Effector memory CD4-positive, alpha-beta T cell (primary cell): ENCODE measurements around the gene ITGA1.
"Not testable (repeated sequence)": the region's sequence is repeated elsewhere in the genome, so short reads cannot be mapped to it uniquely, and the experiment has no call there.

ENCODE experiments used
- DNase-seq, 3 donors: peaks; one replicate each; pipeline ENCODE4 v3.0.0-alpha.2; 2020
- H3K27ac ChIP-seq: 2 replicates; pipeline ENCODE4 v1.7.0; 2013; ENCODE audit warnings: mild to moderate bottlenecking, low read length, moderate library complexity; ENCODE audit not compliant: insufficient read depth, poor library complexity, severe bottlenecking
- H3K27me3 ChIP-seq: replicated peaks from 2 replicates; pipeline ENCODE4 v1.7.0; 2013; ENCODE audit warnings: mild to moderate bottlenecking, low read length; ENCODE audit not compliant: insufficient read depth, control insufficient read depth, poor library complexity, severe bottlenecking
- H3K36me3 ChIP-seq: 2 replicates; pipeline ENCODE4 v1.7.0; 2013; ENCODE audit warnings: mild to moderate bottlenecking, low read length, moderate library complexity; ENCODE audit not compliant: control insufficient read depth, insufficient read depth
- H3K4me1 ChIP-seq: 2 replicates; pipeline ENCODE4 v1.7.0; 2013; ENCODE audit warnings: low read length, mild to moderate bottlenecking; ENCODE audit not compliant: control insufficient read depth, insufficient read depth, poor library complexity, severe bottlenecking
- H3K4me3 ChIP-seq: 2 replicates; pipeline ENCODE4 v1.7.0; 2013; ENCODE audit warnings: low read length, low read depth, mild to moderate bottlenecking; ENCODE audit not compliant: insufficient read depth, poor library complexity, severe bottlenecking
- H3K9me3 ChIP-seq: 2 replicates; pipeline ENCODE4 v1.7.0; 2013; ENCODE audit warnings: mild to moderate bottlenecking, low read length, moderate library complexity; ENCODE audit not compliant: control insufficient read depth

The ITGA1 gene

GRCh38 chr5:52854301-52854700 lies 66.6 kb downstream of the ITGA1 start:
- no peak for DNase-seq
- Histone ChIP-seq H3K9me3 (no peaks in the 10 kb centered on the region), H3K27me3 (no peaks in the 10 kb centered on the region), H3K36me3 (no peaks in the 10 kb centered on the region), H3K4me3 (no peak overlapping the region), H3K27ac (no peak overlapping the region), H3K4me1 (no peaks in the 10 kb centered on the region)

DNA sequence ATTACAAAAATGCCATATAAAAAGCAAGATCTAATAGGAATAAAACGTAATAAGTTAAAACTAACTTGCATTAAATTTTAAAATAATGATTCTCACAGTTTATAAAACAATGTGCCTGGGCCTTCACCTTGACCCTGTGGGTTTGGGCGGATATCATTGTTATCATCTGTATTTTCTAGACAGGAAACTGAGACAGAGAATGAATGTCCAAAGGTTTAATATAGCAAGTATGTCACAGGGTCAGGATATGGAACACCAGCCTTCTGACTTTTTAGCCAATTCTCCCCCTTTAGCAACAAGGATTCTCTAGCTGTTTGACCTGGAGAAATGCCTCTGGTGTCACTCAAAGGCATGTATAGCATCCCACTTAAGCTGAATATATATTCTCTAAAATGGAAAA lies 67.2 kb downstream of the ITGA1 start:
- H3K9me3 ChIP-seq = no peaks in the 10 kb centered on the region
- no peak for DNase-seq
- no peaks in the 10 kb centered on the region for H3K4me1 ChIP-seq

GRCh38 chr5:52856564-52856963 lies 68.8 kb downstream of the ITGA1 start:
- H3K27ac ChIP-seq = no peak overlapping the region

More for the DNA sequence above, 67.2 kb downstream of the ITGA1 start:
- Histone ChIP-seq H3K4me3 (no peak overlapping the region), H3K27ac (no peak overlapping the region), H3K36me3 (no peaks in the 10 kb centered on the region), H3K27me3 (no peaks in the 10 kb centered on the region)

DNA sequence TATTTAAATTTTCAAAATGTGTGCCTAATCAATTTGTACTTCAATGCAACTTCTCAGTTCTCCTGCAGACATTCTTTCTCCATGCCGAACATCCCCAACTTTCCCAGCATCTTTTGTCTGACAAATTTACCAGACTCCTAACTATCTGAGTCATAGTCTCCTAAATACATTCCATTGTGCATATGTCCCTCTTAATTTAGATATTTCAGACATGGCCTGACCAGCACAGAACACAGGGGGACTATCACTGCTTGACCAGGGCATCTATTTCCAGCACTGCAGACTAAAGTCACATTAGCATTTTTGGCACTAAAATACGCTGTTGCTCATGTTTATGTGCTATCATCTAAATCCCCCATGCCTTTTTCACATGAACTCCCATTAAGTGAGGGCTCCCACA lies 71.9 kb downstream of the ITGA1 start:
- Histone ChIP-seq H3K9me3 (no peaks in the 10 kb centered on the region), H3K4me1 (no peaks in the 10 kb centered on the region), H3K4me3 (no peak overlapping the region), H3K27ac (no peak overlapping the region), H3K27me3 (no peaks in the 10 kb centered on the region), H3K36me3 (no peaks in the 10 kb centered on the region)
- DNase-seq = no peak

More at GRCh38 chr5:52856564-52856963, 68.8 kb downstream of the ITGA1 start:
- no peak for DNase-seq
- no peak overlapping the region for H3K4me3 ChIP-seq
- no peaks in the 10 kb centered on the region for H3K9me3 ChIP-seq
- H3K36me3 ChIP-seq = no peaks in the 10 kb centered on the region
- H3K4me1 ChIP-seq = no peaks in the 10 kb centered on the region
- H3K27me3 ChIP-seq = no peaks in the 10 kb centered on the region

DNA sequence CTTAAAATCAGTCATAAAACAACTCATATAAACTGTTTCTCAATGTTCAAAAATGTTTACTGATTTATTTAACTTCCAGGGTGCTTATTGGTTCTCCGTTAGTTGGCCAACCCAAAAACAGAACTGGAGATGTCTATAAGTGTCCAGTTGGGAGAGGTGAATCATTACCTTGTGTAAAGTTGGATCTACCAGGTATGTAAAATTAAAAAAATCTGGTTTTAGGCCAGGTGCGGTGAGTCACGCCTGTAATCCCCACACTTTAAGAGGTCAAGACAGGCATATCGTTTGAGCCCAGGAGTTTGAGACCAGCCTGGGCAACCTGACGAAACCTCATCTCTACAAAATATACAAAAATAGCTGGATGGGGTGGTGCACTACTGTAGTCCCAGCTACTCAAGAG lies 73.7 kb downstream of the ITGA1 start:
- Histone ChIP-seq H3K4me1 (no peaks in the 10 kb centered on the region), H3K4me3 (no peak overlapping the region), H3K27me3 (no peaks in the 10 kb centered on the region), H3K27ac (no peak overlapping the region), H3K36me3 (no peaks in the 10 kb centered on the region), H3K9me3 (no peaks in the 10 kb centered on the region)
- no peak for DNase-seq

DNA sequence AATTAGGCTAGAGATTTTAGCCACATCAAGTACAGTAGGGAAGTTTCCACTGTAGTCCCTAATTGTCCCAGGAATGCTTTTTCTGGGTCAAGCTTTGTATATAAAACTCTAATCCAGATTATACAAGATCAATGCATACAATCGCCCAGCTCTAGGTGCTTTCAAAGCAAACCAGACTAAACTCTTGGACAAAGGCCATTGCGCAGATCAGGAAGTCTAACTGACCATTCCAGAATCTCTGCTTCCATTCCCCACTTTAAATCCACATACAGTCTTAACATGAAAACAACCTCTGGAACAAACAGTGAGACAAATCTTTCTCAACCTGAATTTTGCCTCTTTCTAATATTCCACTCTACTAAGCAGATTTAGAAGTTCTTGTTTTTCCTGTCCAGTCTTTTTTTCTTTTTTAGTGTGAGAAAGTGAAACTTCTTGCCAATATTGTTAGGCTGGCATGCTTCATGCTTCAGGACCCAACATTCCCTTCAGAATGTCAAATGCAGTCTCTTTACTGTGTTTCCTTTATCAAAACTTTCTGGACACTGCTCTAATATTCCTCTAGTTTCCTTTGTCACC lies 76.1 kb downstream of the ITGA1 start:
- H3K9me3 ChIP-seq = no peaks in the 10 kb centered on the region

GRCh38 chr5:52864371-52864770 lies 76.7 kb downstream of the ITGA1 start:
- Histone ChIP-seq H3K9me3 (no peaks in the 10 kb centered on the region), H3K4me3 (no peak overlapping the region), H3K36me3 (no peaks in the 10 kb centered on the region), H3K4me1 (no peaks in the 10 kb centered on the region), H3K27me3 (no peaks in the 10 kb centered on the region), H3K27ac (no peak overlapping the region)
- no peak for DNase-seq

More for the DNA sequence above, 76.1 kb downstream of the ITGA1 start:
- no peaks in the 10 kb centered on the region for H3K36me3 ChIP-seq
- H3K4me1 ChIP-seq = no peaks in the 10 kb centered on the region
- DNase-seq = no peak
- no peaks in the 10 kb centered on the region for H3K27me3 ChIP-seq
- no peak overlapping the region for H3K4me3 ChIP-seq
- no peak overlapping the region for H3K27ac ChIP-seq

GRCh38 chr5:52864884-52865283 lies 77.2 kb downstream of the ITGA1 start:
- H3K9me3 ChIP-seq = no peaks in the 10 kb centered on the region
- H3K27me3 ChIP-seq = no peaks in the 10 kb centered on the region
- no peak overlapping the region for H3K4me3 ChIP-seq
- no peak for DNase-seq
- H3K27ac ChIP-seq = no peak overlapping the region
- H3K4me1 ChIP-seq = no peaks in the 10 kb centered on the region
- no peaks in the 10 kb centered on the region for H3K36me3 ChIP-seq

DNA sequence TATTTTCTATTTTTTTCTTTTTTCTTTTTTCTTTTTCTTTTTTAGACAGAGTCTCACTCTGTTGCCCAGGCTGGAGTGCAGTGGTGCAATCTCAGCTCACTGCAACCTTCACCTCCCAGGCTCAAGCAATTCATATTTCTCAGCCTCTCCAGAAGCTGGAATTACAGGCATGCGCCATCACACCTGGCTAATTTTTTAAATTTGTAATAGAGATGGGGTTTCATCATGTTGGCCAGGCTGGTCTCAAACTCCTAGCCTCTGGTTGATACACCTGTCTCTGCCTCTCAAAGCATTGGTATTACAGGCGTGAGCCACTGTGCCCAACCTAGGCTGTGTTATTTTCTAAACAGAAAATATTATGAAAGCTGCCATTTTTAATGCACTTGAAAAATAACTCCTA lies 78.3 kb downstream of the ITGA1 start:
- not testable (repeated sequence) for H3K4me3 ChIP-seq, H3K4me1 ChIP-seq, H3K27ac ChIP-seq, H3K36me3 ChIP-seq, H3K27me3 ChIP-seq, DNase-seq, H3K9me3 ChIP-seq

GRCh38 chr5:52867809-52868208 lies 80.1 kb downstream of the ITGA1 start:
- Histone ChIP-seq H3K4me1 (no peaks in the 10 kb centered on the region), H3K4me3 (no peak overlapping the region), H3K36me3 (no peaks in the 10 kb centered on the region)

More at GRCh38 chr5:52867809-52868208, 80.1 kb downstream of the ITGA1 start:
- no peaks in the 10 kb centered on the region for H3K27me3 ChIP-seq
- DNase-seq = no peak
- no peaks in the 10 kb centered on the region for H3K9me3 ChIP-seq
- no peak overlapping the region for H3K27ac ChIP-seq
